Aorta (tissue), 5 donors: ENCODE results near the gene SH2D3C. TPM values are rescaled to one million over a fixed set of nuclear protein-coding genes. Genes with fewer than 3 reads are reported as not detected.

ENCODE experiments used
- ATAC-seq: fragments of 200-7000 bp; cut with Tn5 transposase; one replicate; pipeline ENCODE4 v1.9.1; 2022; ENCODE audit warnings: moderate library complexity; ENCODE audit not compliant: low FRiP score
- DNase-seq, 2 donors: peaks; one replicate each; pipeline ENCODE4 v3.0.0-alpha.2; 2020
- H3K27ac ChIP-seq, 2 donors: one replicate each; pipeline ENCODE4 v1.5.1; 2013; ENCODE audit warnings: low read length in 2 of 2, mild to moderate bottlenecking in 2 of 2, moderate library complexity in 2 of 2, control low read depth in 1 of 2, inconsistent platforms in 1 of 2, low read depth in 1 of 2
- H3K27me3 ChIP-seq, 2 donors: one replicate each; pipeline ENCODE4 v1.6.1; 2013; ENCODE audit warnings: control low read depth in 1 of 2, low read length in 1 of 2, mild to moderate bottlenecking in 1 of 2, moderate library complexity in 1 of 2; ENCODE audit not compliant: insufficient read depth in 2 of 2, control insufficient read depth in 1 of 2
- H3K36me3 ChIP-seq, 2 donors: one replicate each; pipeline ENCODE4 v1.6.1; 2013; ENCODE audit warnings: control low read depth in 1 of 2, low read length in 1 of 2, mild to moderate bottlenecking in 1 of 2; ENCODE audit not compliant: insufficient read depth in 2 of 2, control insufficient read depth in 1 of 2
- H3K4me1 ChIP-seq, 2 donors: one replicate each; pipeline ENCODE4 v1.6.1; 2013; ENCODE audit warnings: low read length in 2 of 2, control low read depth in 1 of 2, mild to moderate bottlenecking in 1 of 2, moderate library complexity in 1 of 2; ENCODE audit not compliant: insufficient read depth in 2 of 2, control insufficient read depth in 1 of 2
- H3K4me3 ChIP-seq, 2 donors: one replicate each; pipeline ENCODE4 v1.5.1; 2013; ENCODE audit warnings: low read length in 2 of 2, control low read depth in 1 of 2, mild to moderate bottlenecking in 1 of 2
- H3K9me3 ChIP-seq: one replicate; pipeline ENCODE4 v1.6.1; 2013; ENCODE audit warnings: mild to moderate bottlenecking, low read length; ENCODE audit not compliant: control insufficient read depth
- WGBS, 2 donors: extraction: QIAGEN DNeasy Blood & Tissue Kit; methylation state at CpG; one replicate each; pipeline ENCODE4 v1.1.7; 2013; 5-methylcytosine and 5-hydroxymethylcytosine counted together
- intact Hi-C, 2 donors: fragments of 100-400 bp; cut with DNase I; formaldehyde crosslinking; loops; one replicate each; pipeline versions ENCODE4 v1.14.2 to v1.15.0; 2022
- polyA plus RNA-seq, 2 donors: library from polyadenylated mRNA; stranded (reverse); fragments of 200-250 nt; gene quantifications; one replicate each; pipeline ENCODE4 v1.2.3, GENCODE V29; 2013
- total RNA-seq, 2 donors: library from RNA; stranded (reverse); fragmentation: NEBNext Ultra II Directional; extraction: Animal tissue kit (Norgen Biotek cat#: 25700); gene quantifications; one replicate each; pipeline ENCODE4 v1.2.1, GENCODE V29; 2021
- donor health status: healthy with polysubstance abuse.
- donor health status: Bipolar disorder and iron deficiency.
- donor health status: DM: no; HTN: no; CAD: no.
- donor health status: DM: no; HTN: no; CAD: no.
- donor health status: DM: yes; HTN: yes; CAD: no.

Gene SH2D3C
- total and polyA plus RNA-seq, 4 donors = 0.13 to 34.8 (median 10.8) TPM

GRCh38 chr9:127796852-127797370, 18.4 kb upstream of the SH2D3C start:
- intact Hi-C loops = no loop called here
- H3K4me1 ChIP-seq = no peaks in the 10 kb centered on the region
- H3K27me3 ChIP-seq = no peaks in the 10 kb centered on the region
- DNase-seq (no peak), ATAC-seq (no peak)
- no peaks in the 10 kb centered on the region for H3K9me3 ChIP-seq
- H3K27ac ChIP-seq = no peak overlapping the region
- no peak overlapping the region for H3K4me3 ChIP-seq
- no peaks in the 10 kb centered on the region for H3K36me3 ChIP-seq
- 62 to 70% methylated on average over 11 of the region's 11 CpGs for WGBS, 2 donors

DNA sequence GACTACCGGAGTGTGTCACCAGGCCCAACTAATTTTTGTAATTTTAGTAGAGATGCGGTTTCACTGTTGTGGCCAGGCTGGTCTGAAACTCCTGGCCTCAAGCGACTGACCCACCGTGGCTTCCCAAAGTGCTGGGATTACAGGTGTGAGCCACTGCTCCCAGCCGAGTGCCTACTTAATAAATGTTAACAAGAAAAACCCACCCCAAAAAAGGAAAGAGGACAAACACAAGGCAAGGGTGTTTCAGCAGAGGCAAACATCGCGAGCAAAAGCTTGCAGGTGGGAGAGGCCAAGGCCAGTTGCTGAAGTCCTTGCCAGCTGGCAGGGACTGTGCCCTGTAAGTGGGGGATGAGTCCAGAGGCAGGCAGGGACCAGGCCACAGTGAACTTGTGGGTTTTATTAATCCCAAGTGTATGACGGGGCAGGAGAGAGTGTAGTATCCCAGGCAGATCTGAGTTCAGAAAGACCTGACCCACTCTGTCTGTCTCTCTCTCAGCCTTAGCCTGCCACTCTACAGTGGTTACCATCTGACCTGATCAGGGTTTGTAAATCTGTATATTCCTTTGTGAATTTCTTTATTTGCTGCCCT, 17.9 kb upstream of the SH2D3C start:
- DNase-seq (peak in 1 of 2 donors; percentile 59), ATAC-seq (peak; percentile 24)
- Histone ChIP-seq H3K4me3 (no peak overlapping the region), H3K27me3 (no peaks in the 10 kb centered on the region), H3K9me3 (no peaks in the 10 kb centered on the region), H3K36me3 (no peaks in the 10 kb centered on the region), H3K4me1 (no peaks in the 10 kb centered on the region), H3K27ac (no peak overlapping the region)
- 45 to 46% methylated on average over 8 of the region's 8 CpGs for WGBS, 2 donors
- intact Hi-C loops = no loop called here

DNA sequence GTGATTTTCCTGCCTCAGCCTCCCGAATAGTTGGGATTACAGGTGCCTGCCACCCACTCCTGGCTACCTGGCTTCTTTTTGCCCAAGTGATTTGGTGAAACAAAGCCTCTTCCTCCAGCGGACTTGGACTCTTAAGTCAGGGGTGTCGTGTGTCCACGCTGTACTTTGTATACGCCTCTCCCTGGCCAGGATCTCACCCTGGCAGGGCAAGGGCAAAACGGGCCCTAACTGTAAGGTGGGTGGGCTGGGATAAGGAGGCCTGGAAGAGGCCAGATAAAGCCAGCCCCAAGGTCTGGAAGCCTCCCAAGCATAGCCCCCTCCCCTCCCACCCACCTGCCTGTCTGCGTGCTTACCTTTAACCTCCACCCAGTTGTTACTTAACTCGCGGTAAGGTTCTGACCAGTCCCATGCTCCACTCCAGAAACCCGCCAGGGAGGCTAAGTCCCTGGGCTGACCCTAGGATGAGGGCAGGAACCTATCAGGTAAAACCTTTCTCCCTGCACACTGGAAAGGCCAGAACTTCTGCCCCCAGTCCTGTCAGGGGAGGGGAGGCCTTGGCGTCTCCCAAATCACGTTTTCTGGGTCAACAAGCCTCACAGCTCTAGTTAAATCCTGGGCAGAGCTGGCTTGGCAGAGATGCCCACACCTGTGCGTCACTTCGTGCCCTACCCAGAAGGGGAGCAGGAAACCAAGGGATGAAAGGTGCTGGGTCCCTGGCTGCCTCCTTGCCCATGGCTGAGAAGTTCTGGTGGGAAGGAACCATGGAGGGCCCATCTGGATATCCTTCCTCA, 15.7 kb upstream of the SH2D3C start:
- no peaks in the 10 kb centered on the region for H3K27me3 ChIP-seq
- H3K9me3 ChIP-seq = no peaks in the 10 kb centered on the region
- H3K4me1 ChIP-seq = no peaks in the 10 kb centered on the region
- DNase-seq (no peak), ATAC-seq (no peak)
- H3K36me3 ChIP-seq = peaks cover 0 to 1% of the 10 kb centered on the region in 2 donors
- 49 to 61% methylated on average over 14 of the region's 14 CpGs for WGBS, 2 donors
- intact Hi-C loops = no loop called here
- H3K27ac ChIP-seq = no peak overlapping the region
- no peak overlapping the region for H3K4me3 ChIP-seq

DNA sequence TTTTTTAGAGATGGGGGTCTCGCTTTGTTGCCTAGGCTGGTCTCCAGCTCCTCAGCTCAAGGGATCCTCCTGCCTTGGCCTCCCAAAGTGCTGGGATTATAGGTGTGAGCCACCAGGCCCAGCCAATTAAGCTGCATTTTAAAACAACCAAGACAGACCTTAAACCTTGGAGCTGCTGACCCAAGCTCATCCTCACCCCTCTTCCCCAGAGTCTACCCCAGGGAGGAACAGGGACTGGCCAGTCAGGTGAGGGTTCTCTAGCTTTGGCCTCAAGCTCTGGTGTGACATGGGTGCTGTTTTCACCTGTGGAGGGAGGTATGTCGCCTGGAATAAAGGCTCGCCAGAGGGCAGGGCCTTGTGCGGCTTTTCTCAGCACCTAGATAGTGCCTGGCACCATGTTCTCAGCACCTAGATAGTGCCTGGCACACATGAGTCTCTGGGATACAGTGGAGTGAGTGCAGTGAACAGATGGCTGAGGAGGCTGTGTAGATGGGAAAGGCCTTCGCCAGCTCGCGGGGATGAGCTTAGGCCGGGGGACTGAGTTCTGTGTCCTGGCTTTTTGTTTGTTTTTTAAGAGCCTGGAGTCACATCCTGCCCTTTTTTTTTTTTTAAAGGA, 14.7 kb upstream of the SH2D3C start:
- H3K4me1 ChIP-seq = no peaks in the 10 kb centered on the region
- no peaks in the 10 kb centered on the region for H3K27me3 ChIP-seq
- 37 to 54% methylated on average over 8 of the region's 8 CpGs for WGBS, 2 donors
- DNase-seq (no peak), ATAC-seq (no peak)
- H3K9me3 ChIP-seq = no peaks in the 10 kb centered on the region
- H3K4me3 ChIP-seq = no peak overlapping the region
- peaks cover 0 to 4% of the 10 kb centered on the region in 2 donors for H3K36me3 ChIP-seq
- H3K27ac ChIP-seq = peak overlapping the region in 1 of 2 donors; percentile 4
- intact Hi-C loops = no loop called here

DNA sequence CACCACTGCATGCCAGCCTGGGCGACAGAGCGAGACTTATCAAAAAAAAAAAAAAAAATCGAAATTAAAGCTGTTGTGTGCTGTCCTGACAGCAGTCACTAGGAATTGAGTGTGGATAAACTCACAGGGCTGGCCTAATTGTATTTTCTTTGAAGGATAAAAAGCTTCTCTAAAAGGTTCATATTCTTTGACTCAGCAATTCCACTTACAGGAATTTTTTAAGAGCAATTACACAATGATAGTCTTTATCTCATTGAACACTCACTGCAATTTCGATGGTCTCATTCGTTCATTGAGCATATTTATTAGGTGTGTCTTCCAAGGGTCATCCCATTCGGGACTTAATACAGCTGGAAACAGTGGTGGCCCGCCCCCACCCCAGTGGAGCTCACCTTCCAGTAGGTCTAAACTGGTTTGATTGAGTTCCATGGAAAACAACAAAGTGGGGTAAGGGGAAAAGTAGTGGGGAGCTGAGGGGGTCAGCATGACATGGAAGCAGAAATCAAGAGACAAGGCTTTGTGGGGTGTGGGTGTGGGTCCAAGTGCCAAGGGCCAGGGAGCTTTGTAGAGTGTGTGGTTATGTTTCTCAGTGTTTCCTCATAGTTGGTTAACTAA, 14.1 kb upstream of the SH2D3C start:
- no peak overlapping the region for H3K27ac ChIP-seq
- H3K4me3 ChIP-seq = no peak overlapping the region
- H3K36me3 ChIP-seq = peaks cover 3 to 8% of the 10 kb centered on the region in 2 donors
- no peaks in the 10 kb centered on the region for H3K4me1 ChIP-seq
- no peaks in the 10 kb centered on the region for H3K9me3 ChIP-seq
- ATAC-seq (no peak), DNase-seq (no peak)
- WGBS, 2 donors = 83 to 85% methylated on average over 7 of the region's 7 CpGs
- no peaks in the 10 kb centered on the region for H3K27me3 ChIP-seq
- intact Hi-C loops = no loop called here

DNA sequence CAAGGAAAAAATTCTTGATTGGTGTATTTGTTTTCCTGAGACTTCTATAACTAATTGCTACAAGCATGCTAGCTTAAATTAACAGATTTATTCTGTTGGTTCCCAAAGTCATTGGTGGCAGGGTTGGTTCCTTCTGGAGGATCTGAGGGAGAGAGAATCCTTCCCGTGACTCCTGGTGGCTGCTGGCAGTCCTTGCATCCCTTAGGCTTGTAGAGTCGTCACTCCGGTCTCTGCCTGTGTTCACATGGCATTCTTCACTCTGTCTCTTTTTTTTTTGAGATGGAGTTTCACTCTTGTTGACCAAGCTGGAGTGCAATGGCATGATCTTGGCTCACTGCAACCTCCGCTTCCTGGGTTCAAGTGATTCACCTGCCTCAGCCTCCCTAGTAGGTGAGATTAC, 12.6 kb upstream of the SH2D3C start:
- 78 to 81% methylated on average over 4 of the region's 4 CpGs for WGBS, 2 donors
- H3K27ac ChIP-seq = no peak overlapping the region

GRCh38 chr9:127790094-127790855, 11.8 kb upstream of the SH2D3C start:
- Histone ChIP-seq H3K4me1 (no peaks in the 10 kb centered on the region), H3K4me3 (no peak overlapping the region), H3K36me3 (peaks cover 4 to 8% of the 10 kb centered on the region in 2 donors), H3K27me3 (no peaks in the 10 kb centered on the region), H3K27ac (no peak overlapping the region), H3K9me3 (no peaks in the 10 kb centered on the region)
- no peak for ATAC-seq
- WGBS, 2 donors = 62 to 68% methylated on average over 9 of the region's 9 CpGs
- DNase-seq = no peak
- intact Hi-C loops = no loop called here

More for the DNA sequence above, 12.6 kb upstream of the SH2D3C start:
- DNase-seq (no peak), ATAC-seq (no peak)
- Histone ChIP-seq H3K36me3 (peaks cover 4 to 8% of the 10 kb centered on the region in 2 donors), H3K4me3 (no peak overlapping the region), H3K27me3 (no peaks in the 10 kb centered on the region), H3K4me1 (no peaks in the 10 kb centered on the region), H3K9me3 (no peaks in the 10 kb centered on the region)
- intact Hi-C loops = no loop called here

DNA sequence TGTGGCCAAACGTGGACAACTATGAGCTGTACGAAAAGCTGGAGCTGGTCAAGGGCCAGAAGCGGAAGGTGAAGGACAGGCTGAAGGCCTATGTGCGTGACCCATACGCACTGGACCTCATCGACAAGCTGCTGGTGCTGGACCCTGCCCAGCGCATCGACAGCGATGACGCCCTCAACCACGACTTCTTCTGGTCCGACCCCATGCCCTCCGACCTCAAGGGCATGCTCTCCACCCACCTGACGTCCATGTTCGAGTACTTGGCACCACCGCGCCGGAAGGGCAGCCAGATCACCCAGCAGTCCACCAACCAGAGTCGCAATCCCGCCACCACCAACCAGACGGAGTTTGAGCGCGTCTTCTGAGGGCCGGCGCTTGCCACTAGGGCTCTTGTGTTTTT, 10.7 kb upstream of the SH2D3C start:
- no peak for DNase-seq
- intact Hi-C loops = loop anchor here (5.0 kb wide), 2 partner anchors 83 to 128 kb away; partner anchors contain the start of gene ST6GALNAC4 (in 1 of the 2)
- Histone ChIP-seq H3K36me3 (peaks cover 4 to 8% of the 10 kb centered on the region in 2 donors), H3K4me1 (no peaks in the 10 kb centered on the region), H3K4me3 (no peak overlapping the region), H3K9me3 (no peaks in the 10 kb centered on the region), H3K27ac (no peak overlapping the region), H3K27me3 (no peaks in the 10 kb centered on the region)
- WGBS, 2 donors = 86 to 87% methylated on average over 25 of the region's 25 CpGs
- no peak for ATAC-seq
